Measurements from ENCODE around the gene ACRBP. TPM values are rescaled to one million over a fixed set of nuclear protein-coding genes. Genes with fewer than 3 reads are reported as not detected.

The ACRBP gene
- total and polyA plus RNA-seq, 4 donors, result 0.39 to 1.5 (median 0.65) TPM

DNA sequence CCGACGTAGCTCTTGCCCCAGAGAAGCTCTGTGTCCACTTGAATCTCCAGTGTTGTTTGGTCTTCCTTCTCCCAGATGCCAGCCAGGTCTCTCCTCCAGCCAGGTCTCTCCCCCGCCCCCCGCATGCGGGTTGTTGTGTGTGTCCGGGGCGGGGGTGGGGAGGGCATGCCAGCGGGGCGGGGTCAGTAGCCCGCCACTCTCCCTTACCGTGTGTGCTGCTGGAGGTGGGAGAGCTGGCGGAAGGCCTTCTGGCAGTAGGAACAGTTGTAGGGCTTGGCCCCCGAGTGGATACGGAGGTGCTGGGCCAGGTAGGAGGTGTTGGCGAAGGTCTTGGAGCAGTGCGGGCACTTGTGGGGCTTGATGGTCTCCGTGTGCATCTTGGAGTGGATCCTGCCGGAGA lies 24.9 kb upstream of the ACRBP start:
- Histone ChIP-seq H3K9ac (ENCODE audit: low read depth in 1 of 2, low read length in 2 of 2) (no peak overlapping the region), H3K4me3 (ENCODE audit: low read depth in 1 of 3, low read length in 3 of 3) (no peak overlapping the region), H3K27me3 (ENCODE audit: control insufficient read depth in 4 of 4, insufficient read depth in 4 of 4, low read length in 3 of 4) (no peaks in the 10 kb centered on the region), H3K9me3 (ENCODE audit: control insufficient read depth in 4 of 4, low read length in 3 of 4) (no peaks in the 10 kb centered on the region), H3K27ac (ENCODE audit: low read depth in 1 of 2, low read length in 2 of 2) (no peak overlapping the region), H3K4me1 (ENCODE audit: control insufficient read depth in 4 of 4, insufficient read depth in 4 of 4, low read length in 3 of 4) (no peaks in the 10 kb centered on the region), H3K36me3 (ENCODE audit: control insufficient read depth in 4 of 4, insufficient read depth in 3 of 4, low read depth in 1 of 4, low read length in 3 of 4) (peaks cover 28 to 92% (median 69%) of the 10 kb centered on the region in 4 donors)
- no peak for TF ChIP-seq TAF1 (conservative IDR thresholded peaks at IDR 0.05)
- TF ChIP-seq, protein P1, sequence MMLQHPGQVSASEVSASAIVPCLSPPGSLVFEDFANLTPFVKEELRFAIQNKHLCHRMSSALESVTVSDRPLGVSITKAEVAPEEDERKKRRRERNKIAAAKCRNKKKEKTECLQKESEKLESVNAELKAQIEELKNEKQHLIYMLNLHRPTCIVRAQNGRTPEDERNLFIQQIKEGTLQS (IDR thresholded peaks at IDR 0.05), result no peak
- TF ChIP-seq, protein P2, sequence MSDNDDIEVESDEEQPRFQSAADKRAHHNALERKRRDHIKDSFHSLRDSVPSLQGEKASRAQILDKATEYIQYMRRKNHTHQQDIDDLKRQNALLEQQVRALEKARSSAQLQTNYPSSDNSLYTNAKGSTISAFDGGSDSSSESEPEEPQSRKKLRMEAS (IDR thresholded peaks at IDR 0.05), result no peak
- TF ChIP-seq RXRA (IDR thresholded peaks at IDR 0.05), result no peak
- no peak for TF ChIP-seq FOXA2 (IDR thresholded peaks at IDR 0.05)
- no peak for TF ChIP-seq JUND (IDR thresholded peaks at IDR 0.05)
- TF ChIP-seq, protein P3, sequence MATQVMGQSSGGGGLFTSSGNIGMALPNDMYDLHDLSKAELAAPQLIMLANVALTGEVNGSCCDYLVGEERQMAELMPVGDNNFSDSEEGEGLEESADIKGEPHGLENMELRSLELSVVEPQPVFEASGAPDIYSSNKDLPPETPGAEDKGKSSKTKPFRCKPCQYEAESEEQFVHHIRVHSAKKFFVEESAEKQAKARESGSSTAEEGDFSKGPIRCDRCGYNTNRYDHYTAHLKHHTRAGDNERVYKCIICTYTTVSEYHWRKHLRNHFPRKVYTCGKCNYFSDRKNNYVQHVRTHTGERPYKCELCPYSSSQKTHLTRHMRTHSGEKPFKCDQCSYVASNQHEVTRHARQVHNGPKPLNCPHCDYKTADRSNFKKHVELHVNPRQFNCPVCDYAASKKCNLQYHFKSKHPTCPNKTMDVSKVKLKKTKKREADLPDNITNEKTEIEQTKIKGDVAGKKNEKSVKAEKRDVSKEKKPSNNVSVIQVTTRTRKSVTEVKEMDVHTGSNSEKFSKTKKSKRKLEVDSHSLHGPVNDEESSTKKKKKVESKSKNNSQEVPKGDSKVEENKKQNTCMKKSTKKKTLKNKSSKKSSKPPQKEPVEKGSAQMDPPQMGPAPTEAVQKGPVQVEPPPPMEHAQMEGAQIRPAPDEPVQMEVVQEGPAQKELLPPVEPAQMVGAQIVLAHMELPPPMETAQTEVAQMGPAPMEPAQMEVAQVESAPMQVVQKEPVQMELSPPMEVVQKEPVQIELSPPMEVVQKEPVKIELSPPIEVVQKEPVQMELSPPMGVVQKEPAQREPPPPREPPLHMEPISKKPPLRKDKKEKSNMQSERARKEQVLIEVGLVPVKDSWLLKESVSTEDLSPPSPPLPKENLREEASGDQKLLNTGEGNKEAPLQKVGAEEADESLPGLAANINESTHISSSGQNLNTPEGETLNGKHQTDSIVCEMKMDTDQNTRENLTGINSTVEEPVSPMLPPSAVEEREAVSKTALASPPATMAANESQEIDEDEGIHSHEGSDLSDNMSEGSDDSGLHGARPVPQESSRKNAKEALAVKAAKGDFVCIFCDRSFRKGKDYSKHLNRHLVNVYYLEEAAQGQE (IDR thresholded peaks at IDR 0.05), result no peak
- TF ChIP-seq NR2F2 (IDR thresholded peaks at IDR 0.05), result no peak
- no peak for TF ChIP-seq HNF4G (IDR thresholded peaks at IDR 0.05)
- WGBS, result 91% methylated on average over 18 of the region's 18 CpGs
- no peak for DNase-seq (ENCODE audit: low spot score)

DNA sequence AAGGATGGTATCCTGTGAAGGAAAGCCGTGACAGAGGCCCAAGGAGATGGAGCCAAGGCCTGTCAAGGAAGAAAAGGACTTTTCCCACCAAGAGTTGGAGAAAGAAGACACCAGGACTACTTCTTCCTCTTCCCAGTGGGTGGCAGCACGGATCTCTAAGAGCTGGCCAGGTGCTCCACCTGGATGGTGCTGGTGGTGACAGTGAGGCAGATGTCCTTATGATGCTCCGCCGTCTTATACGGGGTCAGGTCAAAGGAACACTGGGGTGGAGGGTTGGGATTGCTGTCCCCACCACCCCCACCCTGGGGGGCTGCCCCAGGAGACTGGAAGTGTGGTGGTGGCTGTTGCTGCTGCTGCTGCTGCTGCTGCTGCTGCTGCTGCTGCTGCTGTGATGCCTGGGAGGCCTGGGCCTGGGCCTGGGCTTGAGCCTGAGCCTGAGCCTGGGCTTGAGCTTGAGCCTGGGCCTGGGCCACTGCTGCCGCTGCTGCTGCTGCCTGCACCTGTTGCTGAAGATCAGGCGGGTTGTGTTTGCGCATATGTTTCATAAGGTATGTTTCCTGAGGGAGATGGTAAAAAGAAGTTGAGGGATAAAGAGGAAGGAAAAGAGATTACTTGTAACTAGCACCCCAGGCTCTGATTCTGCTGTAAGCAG lies 20.5 kb upstream of the ACRBP start:
- Histone ChIP-seq H3K9me3 (ENCODE audit: control insufficient read depth in 4 of 4, low read length in 3 of 4) (no peaks in the 10 kb centered on the region), H3K27ac (ENCODE audit: low read depth in 1 of 2, low read length in 2 of 2) (no peak overlapping the region), H3K4me3 (ENCODE audit: low read depth in 1 of 3, low read length in 3 of 3) (no peak overlapping the region), H3K9ac (ENCODE audit: low read depth in 1 of 2, low read length in 2 of 2) (no peak overlapping the region), H3K27me3 (ENCODE audit: control insufficient read depth in 4 of 4, insufficient read depth in 4 of 4, low read length in 3 of 4) (no peaks in the 10 kb centered on the region), H3K36me3 (ENCODE audit: control insufficient read depth in 4 of 4, insufficient read depth in 3 of 4, low read depth in 1 of 4, low read length in 3 of 4) (peaks cover 23 to 57% (median 49%) of the 10 kb centered on the region in 4 donors), H3K4me1 (ENCODE audit: control insufficient read depth in 4 of 4, insufficient read depth in 4 of 4, low read length in 3 of 4) (no peaks in the 10 kb centered on the region)
- TF ChIP-seq YY1 (IDR thresholded peaks at IDR 0.05) (no peak), RAD21 (IDR thresholded peaks at IDR 0.05) (peak in 1 of 2 donors; percentile 50), JUND (IDR thresholded peaks at IDR 0.05) (no peak)
- 80% methylated on average over 8 of the region's 8 CpGs for WGBS
- no peak for DNase-seq (ENCODE audit: low spot score)

DNA sequence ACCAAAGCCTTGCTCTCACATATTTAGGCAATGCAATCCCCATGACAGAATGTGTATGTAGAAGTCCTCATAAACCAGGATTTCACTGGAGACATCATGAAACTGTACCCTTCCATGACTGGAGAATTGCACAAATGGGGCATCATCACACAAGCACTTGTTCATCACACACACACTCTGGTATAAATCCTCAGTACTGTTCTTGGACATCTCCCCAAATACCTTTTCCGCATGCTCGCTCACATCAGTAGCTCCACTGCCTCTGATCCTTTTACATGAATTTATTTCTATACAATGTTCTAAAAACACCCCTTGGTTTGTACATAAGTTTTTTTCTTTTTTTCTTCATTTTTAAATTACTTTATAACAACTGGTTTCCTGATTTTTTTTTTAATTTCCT lies 19.0 kb upstream of the ACRBP start:
- no peaks in the 10 kb centered on the region for H3K9me3 ChIP-seq (ENCODE audit: control insufficient read depth in 4 of 4, low read length in 3 of 4)
- 97% methylated on average over 2 of the region's 2 CpGs for WGBS
- no peak overlapping the region for H3K9ac ChIP-seq (ENCODE audit: low read depth in 1 of 2, low read length in 2 of 2)
- no peak overlapping the region for H3K27ac ChIP-seq (ENCODE audit: low read depth in 1 of 2, low read length in 2 of 2)
- no peak overlapping the region for H3K4me3 ChIP-seq (ENCODE audit: low read depth in 1 of 3, low read length in 3 of 3)
- peaks cover 19 to 42% (median 36%) of the 10 kb centered on the region in 4 donors for H3K36me3 ChIP-seq (ENCODE audit: control insufficient read depth in 4 of 4, insufficient read depth in 3 of 4, low read depth in 1 of 4, low read length in 3 of 4)
- H3K27me3 ChIP-seq (ENCODE audit: control insufficient read depth in 4 of 4, insufficient read depth in 4 of 4, low read length in 3 of 4), result no peaks in the 10 kb centered on the region
- peaks cover 4 to 11% (median 11%) of the 10 kb centered on the region in 4 donors for H3K4me1 ChIP-seq (ENCODE audit: control insufficient read depth in 4 of 4, insufficient read depth in 4 of 4, low read length in 3 of 4)
- no peak for TF ChIP-seq NR2F2 (IDR thresholded peaks at IDR 0.05)
- TF ChIP-seq EGR1 (IDR thresholded peaks at IDR 0.05; ENCODE audit: low read depth in 2 of 2), result no peak
- TF ChIP-seq FOXA2 (IDR thresholded peaks at IDR 0.05), result no peak
- no peak for TF ChIP-seq GABPA (IDR thresholded peaks at IDR 0.05 in 1 of 2, conservative IDR thresholded peaks at IDR 0.05 in 1 of 2)
- no peak for DNase-seq (ENCODE audit: low spot score)
